Globus pallidus (tissue), 1 donor: ENCODE results near the gene ALDH3A1.

Source experiments
- DNase-seq: peaks from one replicate; pipeline ENCODE4 v3.0.0-alpha.2; 2015; ENCODE audit warnings: low spot score

Gene ALDH3A1

GRCh38 chr17:19719355-19720209, 28.5 kb downstream of the ALDH3A1 start:
- DNase-seq = no peak

GRCh38 chr17:19718613-19719354, 29.3 kb downstream of the ALDH3A1 start:
- no peak for DNase-seq

- no peak for DNase-seq
Measured at GRCh38 chr17:19718041-19718612, 30.0 kb downstream of the ALDH3A1 start.

- DNase-seq = no peak
Measured at GRCh38 chr17:19717411-19717908, 30.6 kb downstream of the ALDH3A1 start.

- DNase-seq = no peak
Measured at GRCh38 chr17:19717031-19717360, 31.1 kb downstream of the ALDH3A1 start.

- peak; percentile 28 for DNase-seq
Measured at GRCh38 chr17:19716108-19717030, 31.7 kb downstream of the ALDH3A1 start, which contains the start of gene SLC47A2. TSS of gene SLC47A2 (minus strand) at chr17:19716584. CDS start at chr17:19716555, 29 bp downstream.

- DNase-seq = no peak
Measured at GRCh38 chr17:19714542-19715411, 33.3 kb downstream of the ALDH3A1 start.

- no peak for DNase-seq
Measured at GRCh38 chr17:19713901-19714361, 34.2 kb downstream of the ALDH3A1 start.

- no peak for DNase-seq
Measured at GRCh38 chr17:19713462-19713861, 34.6 kb downstream of the ALDH3A1 start.

DNA sequence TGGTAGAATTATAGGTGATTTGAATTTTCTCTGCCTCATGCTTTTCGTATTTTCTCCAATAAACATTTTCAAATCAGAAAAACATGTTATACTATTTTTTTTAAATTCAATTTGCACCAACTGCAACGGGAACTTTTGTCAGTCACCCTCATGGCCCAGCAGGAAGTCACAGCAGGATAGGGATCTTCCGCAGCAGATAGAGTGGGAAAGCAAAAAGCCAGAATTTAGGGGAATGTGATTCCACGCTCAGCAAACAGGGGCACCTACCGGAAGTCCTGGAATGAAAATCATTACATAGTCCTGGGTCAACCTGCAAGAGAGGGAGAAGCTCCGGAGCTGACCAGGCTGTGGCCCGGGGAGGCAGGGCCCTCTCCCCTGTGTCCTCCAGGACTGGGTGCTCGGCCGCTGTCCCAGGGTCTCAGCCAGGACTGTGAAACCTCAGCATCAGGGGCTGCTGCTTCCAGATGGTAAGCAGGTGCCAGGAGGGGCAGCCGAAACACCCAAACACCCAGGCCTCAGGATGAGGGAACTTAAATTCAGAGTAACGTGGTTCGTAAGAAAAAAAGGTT, 35.6 kb downstream of the ALDH3A1 start:
- DNase-seq = no peak

- no peak for DNase-seq
Measured at GRCh38 chr17:19709841-19710240, 38.3 kb downstream of the ALDH3A1 start.

- DNase-seq = no peak
Measured at GRCh38 chr17:19708431-19709175, 39.5 kb downstream of the ALDH3A1 start.

GRCh38 chr17:19707728-19708221, 40.3 kb downstream of the ALDH3A1 start:
- DNase-seq = no peak

DNA sequence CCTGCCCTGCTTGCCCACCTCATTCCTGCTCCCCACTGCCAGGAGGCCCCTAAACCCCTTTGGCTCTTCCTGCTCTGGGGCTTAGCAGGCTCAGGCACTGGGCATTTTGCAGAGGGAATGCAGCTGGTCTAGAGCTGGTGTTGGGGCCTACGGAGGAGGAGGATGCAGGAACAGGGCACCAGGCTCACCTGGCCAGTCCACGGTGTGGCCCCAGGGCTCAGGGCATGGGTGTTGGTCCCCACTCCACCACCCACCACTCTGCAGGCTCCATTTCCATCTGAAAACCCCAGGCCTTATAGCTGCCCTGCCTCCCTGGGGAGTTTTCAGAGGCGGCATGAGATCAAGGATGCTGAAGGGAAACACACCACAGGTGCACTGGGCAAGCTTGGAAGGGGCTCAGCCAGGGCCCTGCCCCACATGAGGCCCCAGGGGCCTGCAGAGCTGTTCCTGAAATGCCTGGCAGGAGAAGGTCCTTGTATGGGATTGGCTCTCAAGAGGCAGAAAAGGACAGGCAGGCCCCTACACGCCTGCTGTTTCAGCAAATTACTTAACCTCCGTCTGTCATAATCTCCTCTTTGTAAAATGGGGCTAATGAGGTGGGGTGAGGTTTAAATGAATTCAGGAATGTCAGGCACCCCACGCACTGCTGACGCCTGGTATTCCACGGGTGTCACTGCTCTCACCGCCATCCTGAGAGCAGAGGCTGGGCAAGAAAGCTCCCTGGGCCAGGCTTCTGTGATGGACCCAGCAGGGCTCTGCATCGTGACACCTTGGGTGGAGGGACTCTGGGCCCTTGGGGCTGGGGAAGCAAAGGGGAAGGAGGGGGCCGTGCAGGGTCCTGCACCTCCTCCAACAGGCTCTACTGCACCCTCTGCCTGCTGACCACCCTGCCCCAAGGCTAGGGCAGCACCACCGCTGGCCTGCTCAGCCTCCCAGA, 41.0 kb downstream of the ALDH3A1 start:
- no peak for DNase-seq

DNA sequence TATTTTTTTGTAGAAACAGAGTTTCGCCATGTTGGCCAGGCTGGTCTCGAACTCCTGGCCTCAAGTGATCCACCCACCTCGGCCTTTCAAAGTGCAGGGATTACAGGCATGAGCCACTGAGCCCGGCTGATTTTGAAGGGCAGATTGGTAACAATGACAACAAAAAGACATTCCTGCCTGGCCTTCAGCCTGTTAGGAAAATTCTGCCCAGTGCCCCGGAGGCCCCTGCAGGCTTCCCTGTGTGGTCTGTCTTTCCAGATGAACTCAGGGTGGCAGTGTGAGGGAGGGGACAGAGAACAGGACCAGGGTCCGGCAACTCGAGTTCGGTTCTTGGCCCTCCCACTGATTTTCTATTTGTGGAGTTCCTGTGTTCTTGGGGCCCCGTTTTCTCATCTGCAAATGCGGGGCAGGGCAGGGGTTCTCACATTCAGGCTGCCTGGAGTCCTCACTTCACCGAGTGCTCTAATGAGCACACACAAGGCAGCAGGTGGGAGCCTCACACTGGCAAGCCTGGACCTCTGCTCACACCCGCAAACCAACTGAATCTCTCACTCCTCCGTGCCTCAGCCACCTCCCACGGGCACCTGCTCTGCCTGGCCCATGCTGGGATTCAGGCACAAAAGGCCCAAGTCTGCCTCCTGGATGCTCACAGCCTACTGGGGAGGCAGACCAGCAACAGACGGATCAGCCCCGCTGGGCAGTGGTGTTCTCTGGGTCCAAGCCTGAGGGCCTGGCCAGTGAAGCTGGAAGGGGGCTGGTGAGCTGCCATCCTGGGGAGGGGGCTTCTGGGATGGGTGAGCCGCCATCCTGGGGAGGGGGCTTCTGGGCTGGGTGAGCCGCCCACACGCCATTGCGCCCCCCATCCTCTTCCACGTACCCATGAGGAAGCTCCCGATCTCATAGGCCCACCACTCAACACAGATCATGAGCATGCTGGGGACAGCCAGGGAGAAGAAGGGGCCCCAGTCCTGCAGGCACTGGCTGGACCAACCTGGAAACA, 42.0 kb downstream of the ALDH3A1 start:
- DNase-seq = no peak

GRCh38 chr17:19705201-19705600, 42.9 kb downstream of the ALDH3A1 start:
- no peak for DNase-seq
